OCI-LY7 (cell line): Measurements from ENCODE around the gene PRMT5. TPM values are rescaled to one million over a fixed set of nuclear protein-coding genes. Genes with fewer than 3 reads are reported as not detected.

Experiments used
- Bru-seq: library from RNA; stranded (reverse); fragments of 400-500 nt; gene quantifications from one replicate; lab custom pipeline; 2021; lab: Mats Ljungman, UMichigan
- BruChase-seq, 2 experiments: library from RNA; stranded (reverse); fragments of 400-500 nt; gene quantifications; one replicate each; lab custom pipeline; 2021; lab: Mats Ljungman, UMichigan
- BruUV-seq: library from RNA; stranded (reverse); fragments of 400-500 nt; replicated peaks from 2 replicates; lab custom pipeline; 2021; lab: Mats Ljungman, UMichigan
- CTCF ChIA-PET: fragments of 300-600 bp; sonication (Branson Sonifier 250); formaldehyde crosslinking; loops from one replicate; lab custom pipeline; 2022; ENCODE audit warnings: antibody characterized with exemption; ENCODE audit not compliant: unreplicated experiment; lab: Charles Lee
- POLR2A ChIA-PET: fragments of 300-600 bp; sonication (Branson Sonifier 250); formaldehyde crosslinking; loops from one replicate; lab custom pipeline; 2022; ENCODE audit warnings: antibody characterized with exemption; lab: Charles Lee
- DNase-seq: peaks from one replicate; pipeline ENCODE4 v3.0.0-alpha.2; 2015; ENCODE audit warnings: low spot score
- H2AFZ ChIP-seq: fragments of 200-600 bp; sonication (generic), shearing (Covaris generic); 2 replicates; pipeline ENCODE4 v1.6.1; 2014; ENCODE audit warnings: mild to moderate bottlenecking, antibody characterized with exemption, low read length, moderate library complexity
- H3K27ac ChIP-seq: fragments of 200-600 bp; sonication (generic); 2 replicates; pipeline ENCODE4 v1.5.1; 2014; ENCODE audit warnings: mixed run types, low read depth, mild to moderate bottlenecking, moderate library complexity, low read length, inconsistent platforms; ENCODE audit not compliant: poor library complexity, severe bottlenecking
- H3K36me3 ChIP-seq: fragments of 200-600 bp; sonication (generic); 2 replicates; pipeline ENCODE4 v1.6.1; 2014; ENCODE audit warnings: mild to moderate bottlenecking, antibody characterized with exemption, low read length, moderate library complexity, mixed read lengths; ENCODE audit not compliant: insufficient read depth
- H3K4me1 ChIP-seq: fragments of 200-600 bp; sonication (generic); 2 replicates; pipeline ENCODE4 v1.5.1; 2014; ENCODE audit warnings: mild to moderate bottlenecking, low read length; ENCODE audit not compliant: insufficient read depth, poor library complexity, severe bottlenecking
- H3K4me2 ChIP-seq: fragments of 200-600 bp; sonication (generic); 2 replicates; pipeline ENCODE4 v1.6.1; 2014; ENCODE audit warnings: mild to moderate bottlenecking, low read length
- H3K4me3 ChIP-seq: fragments of 200-600 bp; sonication (generic); 2 replicates; pipeline ENCODE4 v1.5.1; 2014; ENCODE audit warnings: mild to moderate bottlenecking, low read depth, low read length; ENCODE audit not compliant: poor library complexity, severe bottlenecking
- H3K79me2 ChIP-seq: fragments of 200-600 bp; sonication (generic); 2 replicates; pipeline ENCODE4 v1.6.1; 2016; ENCODE audit warnings: low read depth, mild to moderate bottlenecking, low read length, moderate library complexity, mixed read lengths; ENCODE audit not compliant: insufficient read depth
- H3K9me2 ChIP-seq: fragments of 200-600 bp; sonication (generic); 2 replicates; pipeline ENCODE4 v1.6.1; 2016; ENCODE audit warnings: mild to moderate bottlenecking, low read length, mixed read lengths; ENCODE audit not compliant: insufficient read depth
- H3K9me3 ChIP-seq: fragments of 200-600 bp; sonication (generic); 2 replicates; pipeline ENCODE4 v1.6.1; 2014; ENCODE audit warnings: mild to moderate bottlenecking, mixed run types, low read length, mixed read lengths
- H4K20me1 ChIP-seq: fragments of 200-600 bp; sonication (generic); 2 replicates; pipeline ENCODE4 v1.6.1; 2014; ENCODE audit warnings: mild to moderate bottlenecking, antibody characterized with exemption, low read length, moderate library complexity, mixed read lengths; ENCODE audit not compliant: insufficient read depth
- CTCF ChIP-seq: fragments of 200-600 bp; sonication (generic); conservative IDR thresholded peaks from 2 replicates; pipeline ENCODE4 v1.5.1; 2014; ENCODE audit warnings: mild to moderate bottlenecking, antibody characterized with exemption, low read length, moderate library complexity, mixed read lengths
- EZH2phosphoT487 ChIP-seq: fragments of 200-600 bp; sonication (generic); IDR thresholded peaks from 2 replicates; pipeline ENCODE4 v1.6.1; 2018; ENCODE audit warnings: low read depth, borderline replicate concordance, mild to moderate bottlenecking, mixed run types, antibody characterized with exemption, low read length, moderate library complexity, mixed read lengths
- intact Hi-C: fragments of 100-400 bp; cut with micrococcal nuclease; formaldehyde crosslinking; loops from one replicate; pipeline ENCODE4 v1.10.0; 2022; ENCODE audit not compliant: unreplicated experiment
- long read RNA-seq: library from polyadenylated mRNA; stranded (forward); transcript quantifications from one replicate; pipeline ENCODE4 v2.0.0, GENCODE V29; 2022
- total RNA-seq, 2 experiments: library from RNA; depleted of rRNA in 1 of 2; stranded (reverse); fragments of >200 nt in 1 of 2; shearing (Covaris generic) in 1 of 2; gene quantifications; 2 replicates each; pipeline ENCODE4 v1.2.3, GENCODE V29; 2014 to 2022

PRMT5 gene
- total RNA-seq (2014; rRNA removed; shearing (Covaris generic)), result 82.2 and 93.1 TPM in 2 replicates
- 124 and 135 TPM in 2 replicates for total RNA-seq (2022)
- Bru-seq, nascent RNA, result percentile 79 among the genes with signal in this experiment
- percentile 92 among the genes with signal in this experiment for BruChase-seq, experiment 1, labeled RNA remaining after a 6-hour chase
- percentile 94 among the genes with signal in this experiment for BruChase-seq, experiment 2, labeled RNA remaining after a 2-hour chase
- long read RNA-seq, transcript PRMT5-204 (17 exons, 2,418 nt), result minor isoform, 12 of 479 reads
- long read RNA-seq, transcript PRMT5-213 (16 exons, 1,857 nt), result minor isoform, 5 of 479 reads
- long read RNA-seq, transcript PRMT5-202 (17 exons, 2,531 nt), result major isoform, 274 of 479 reads
- long read RNA-seq, partial matches to known transcripts, result 22 of 479 reads
- long read RNA-seq, other reads (novel, unspliced or antisense), result 165 of 479 reads

- TF ChIP-seq CTCF (no peak), EZH2phosphoT487 (no peak)
These were observed at the start of gene PRMT5 for GRCh38 chr14:22929104-22929960. PRMT5 (minus strand) TSS chr14:22929376; CDS start chr14:22929361, 15 bp downstream.

GRCh38 chr14:22978487-22978837 lies 49.3 kb upstream of the PRMT5 start:
- Histone ChIP-seq H3K9me3 (no peaks in the 10 kb centered on the region), H3K36me3 (no peaks in the 10 kb centered on the region), H2AFZ (no peak overlapping the region), H3K4me2 (no peak overlapping the region), H4K20me1 (no peaks in the 10 kb centered on the region), H3K9me2 (no peaks in the 10 kb centered on the region), H3K27ac (no peak overlapping the region), H3K79me2 (no peaks in the 10 kb centered on the region), H3K4me1 (peaks cover 17% of the 10 kb centered on the region), H3K4me3 (no peak overlapping the region)
- intact Hi-C loops, result no loop called here
- ChIA-PET CTCF (no interaction called here), POLR2A (interaction anchor here (0.6 to 2.1 kb wide), 2 partner anchors 21 to 28 kb away, joined by 3 to 8 read pairs; no protein-coding TSS in a partner anchor)
- TF ChIP-seq CTCF, result no peak
- TF ChIP-seq EZH2phosphoT487, result no peak
- no TSS peak for BruUV-seq
- DNase-seq, result no peak

More at GRCh38 chr14:22929104-22929960, at the start of gene PRMT5:
- no TSS peak for BruUV-seq
- Histone ChIP-seq H3K27ac (peak within 1 kb of the TSS; percentile 70), H3K36me3 (peaks cover 36% of the 10 kb centered on the region), H3K4me2 (peak within 1 kb of the TSS; percentile 97), H3K79me2 (peaks cover 36% of the 10 kb centered on the region), H4K20me1 (no peaks in the 10 kb centered on the region), H3K4me3 (peak within 1 kb of the TSS; percentile 91), H3K9me3 (no peaks in the 10 kb centered on the region), H3K4me1 (peaks cover 32% of the 10 kb centered on the region), H2AFZ (peak within 1 kb of the TSS; percentile 72), H3K9me2 (no peaks in the 10 kb centered on the region)
- DNase-seq, result peak; percentile 99
- ChIA-PET POLR2A (interaction anchor here (0.6 to 5.5 kb wide), 7 partner anchors 12 to 1238 kb away, joined by 3 to 61 read pairs (median 7); partner anchors contain the start of genes HAUS4 and RBM23), CTCF (interaction anchor here (0.6 to 1.8 kb wide), 6 partner anchors 16 to 152 kb away, joined by 3 to 8 read pairs (median 4); partner anchors contain the start of genes AJUBA and HAUS4)
- intact Hi-C loops, result loop anchor here (1.0 to 2.0 kb wide), 3 partner anchors 27 to 77 kb away; no protein-coding TSS in a partner anchor
